ENCODE measurements around the gene OR10G8.

DNA sequence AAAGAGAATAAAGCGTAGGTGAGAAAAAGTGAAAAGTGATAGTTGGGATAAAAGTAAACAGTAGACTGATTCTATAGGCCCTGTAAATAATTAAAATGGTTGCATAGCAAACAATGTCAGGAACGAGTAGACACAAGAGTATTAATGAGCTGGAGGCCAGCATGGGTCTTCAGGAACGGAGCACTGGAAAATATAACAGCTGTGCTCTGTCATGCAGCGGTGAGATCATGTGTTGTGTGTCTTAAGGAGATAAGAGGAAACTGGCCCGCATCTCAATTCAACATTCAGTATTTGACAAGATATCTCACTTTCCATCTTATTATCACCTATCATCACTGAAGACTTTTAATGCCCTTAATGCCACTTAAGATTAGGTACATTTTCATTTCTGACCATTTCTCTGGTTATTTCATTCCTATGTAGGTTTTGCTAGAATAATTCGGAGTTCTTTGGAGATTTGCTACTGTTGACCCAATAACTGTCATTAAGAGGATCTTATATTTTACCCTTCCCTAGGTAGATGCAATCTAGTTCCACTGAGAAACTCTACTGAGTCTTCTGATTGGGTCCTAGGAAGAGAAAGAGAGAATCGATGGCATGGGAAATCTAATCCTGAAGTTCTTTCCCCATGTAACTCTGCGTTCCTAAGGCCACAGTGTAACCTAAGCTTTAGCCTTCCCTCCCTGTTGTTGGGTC lies 53.2 kb downstream of the OR10G8 start:
- TF ChIP-seq CTCF (IDR thresholded peaks at IDR 0.05) (no peak), EP300 (IDR thresholded peaks at IDR 0.05) (no peak), POLR2A (IDR thresholded peaks at IDR 0.05) (no peak)

All from tibial nerve (tissue), 4 donors.